Adrenal gland (tissue), 5 donors: Measurements from ENCODE around the gene COX4I1.

ENCODE experiments used
- POLR2A ChIP-seq, 2 donors: fragments of 450-650 bp; IDR thresholded peaks; one replicate each; pipeline ENCODE4 v1.6.1; 2017; ENCODE audit warnings: antibody characterized with exemption in 2 of 2, mild to moderate bottlenecking in 2 of 2, moderate library complexity in 1 of 2
- TF ChIP-seq, protein P1 (sequence below), 6 experiments: fragments of 450-650 bp in 4 of 6; fragments of 200-600 bp in 2 of 6; sonication (generic) in 1 of 6; IDR thresholded peaks; 1 replicate in 5 of 6; 2 replicates in 1 of 6; pipeline versions ENCODE4 v1.5.1 to v1.8.0; 2016 to 2021; ENCODE audit warnings: antibody characterized with exemption in 6 of 6, mild to moderate bottlenecking in 2 of 6, moderate library complexity in 1 of 6
- donor health status: DM: no; HTN: no; CAD: no.

DNA sequence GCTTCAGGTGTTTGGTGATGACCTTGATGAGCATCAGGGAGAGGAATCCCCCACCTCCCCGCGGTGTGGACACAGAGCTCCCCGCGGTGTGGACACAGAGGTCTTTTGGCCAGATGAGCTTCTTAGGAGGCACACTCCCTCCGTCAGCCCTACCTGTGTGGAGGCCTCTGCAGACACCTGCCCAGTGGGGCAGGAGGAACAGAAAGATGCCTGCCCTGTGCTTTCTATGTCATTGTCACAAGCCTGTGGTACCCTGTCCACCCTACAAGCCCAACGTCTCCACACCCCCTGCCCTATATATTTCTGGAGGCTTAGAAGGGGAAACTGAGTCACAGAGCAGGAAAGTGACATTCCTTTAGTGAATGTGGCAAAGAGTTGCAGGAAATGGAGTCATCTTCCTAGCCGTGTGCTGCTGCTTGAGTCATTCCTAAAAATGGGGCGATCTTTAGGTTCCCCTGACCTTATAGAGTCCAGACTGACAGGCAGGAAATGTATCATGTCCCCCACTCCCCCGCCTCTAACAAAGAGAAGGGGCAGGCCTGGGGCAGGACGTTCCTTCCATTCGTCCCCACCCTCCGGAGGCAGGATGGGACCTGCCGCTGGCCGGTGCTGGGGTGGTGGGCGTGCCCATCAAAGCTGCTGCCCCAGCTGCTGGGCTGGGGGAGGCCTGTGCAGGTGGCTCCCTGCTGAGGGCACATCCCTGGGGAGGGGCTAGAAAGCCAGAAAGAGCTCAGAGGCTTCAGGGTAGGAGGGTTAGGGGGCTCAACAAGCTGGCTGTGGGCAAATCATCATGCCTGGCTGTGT lies 47.6 kb upstream of the COX4I1 start:
- TF ChIP-seq, protein P1, sequence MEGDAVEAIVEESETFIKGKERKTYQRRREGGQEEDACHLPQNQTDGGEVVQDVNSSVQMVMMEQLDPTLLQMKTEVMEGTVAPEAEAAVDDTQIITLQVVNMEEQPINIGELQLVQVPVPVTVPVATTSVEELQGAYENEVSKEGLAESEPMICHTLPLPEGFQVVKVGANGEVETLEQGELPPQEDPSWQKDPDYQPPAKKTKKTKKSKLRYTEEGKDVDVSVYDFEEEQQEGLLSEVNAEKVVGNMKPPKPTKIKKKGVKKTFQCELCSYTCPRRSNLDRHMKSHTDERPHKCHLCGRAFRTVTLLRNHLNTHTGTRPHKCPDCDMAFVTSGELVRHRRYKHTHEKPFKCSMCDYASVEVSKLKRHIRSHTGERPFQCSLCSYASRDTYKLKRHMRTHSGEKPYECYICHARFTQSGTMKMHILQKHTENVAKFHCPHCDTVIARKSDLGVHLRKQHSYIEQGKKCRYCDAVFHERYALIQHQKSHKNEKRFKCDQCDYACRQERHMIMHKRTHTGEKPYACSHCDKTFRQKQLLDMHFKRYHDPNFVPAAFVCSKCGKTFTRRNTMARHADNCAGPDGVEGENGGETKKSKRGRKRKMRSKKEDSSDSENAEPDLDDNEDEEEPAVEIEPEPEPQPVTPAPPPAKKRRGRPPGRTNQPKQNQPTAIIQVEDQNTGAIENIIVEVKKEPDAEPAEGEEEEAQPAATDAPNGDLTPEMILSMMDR (IDR thresholded peaks at IDR 0.05): no peak
- TF ChIP-seq POLR2A (IDR thresholded peaks at IDR 0.05): no peak
